Stimulated activated memory B cell treated with anti-CD40 and anti-IgM and Interleukin-4, amounts not matched to agents 10 μg/mL and 1 μg/mL and 100 μg/mL, for 72 hours (primary cell): ENCODE data around the gene AHI1.
A peak's percentile ranks its signal among the peaks of the same experiment; 100 is the strongest.

ENCODE experiments used
- ATAC-seq: fragments of 150-1000 bp; cut with Tn5 transposase; 2 replicates; pipeline ENCODE4 v1.10.0; 2021
- H3K27ac Mint-ChIP-seq: one replicate; pipeline ENCODE4 v1.8.0; 2022; ENCODE audit warnings: mild to moderate bottlenecking, mixed read lengths
- H3K27me3 Mint-ChIP-seq: one replicate; pipeline ENCODE4 v1.8.0; 2022; ENCODE audit warnings: mixed read lengths
- H3K36me3 Mint-ChIP-seq: one replicate; pipeline ENCODE4 v1.8.0; 2022; ENCODE audit warnings: mixed read lengths
- H3K4me1 Mint-ChIP-seq: one replicate; pipeline ENCODE4 v1.8.0; 2022; ENCODE audit warnings: mixed read lengths
- H3K4me3 Mint-ChIP-seq: one replicate; pipeline ENCODE4 v1.8.0; 2022; ENCODE audit warnings: mild to moderate bottlenecking, moderate library complexity, mixed read lengths
- H3K9me3 Mint-ChIP-seq: one replicate; pipeline ENCODE4 v1.8.0; 2022; ENCODE audit warnings: mixed read lengths

Gene AHI1

DNA sequence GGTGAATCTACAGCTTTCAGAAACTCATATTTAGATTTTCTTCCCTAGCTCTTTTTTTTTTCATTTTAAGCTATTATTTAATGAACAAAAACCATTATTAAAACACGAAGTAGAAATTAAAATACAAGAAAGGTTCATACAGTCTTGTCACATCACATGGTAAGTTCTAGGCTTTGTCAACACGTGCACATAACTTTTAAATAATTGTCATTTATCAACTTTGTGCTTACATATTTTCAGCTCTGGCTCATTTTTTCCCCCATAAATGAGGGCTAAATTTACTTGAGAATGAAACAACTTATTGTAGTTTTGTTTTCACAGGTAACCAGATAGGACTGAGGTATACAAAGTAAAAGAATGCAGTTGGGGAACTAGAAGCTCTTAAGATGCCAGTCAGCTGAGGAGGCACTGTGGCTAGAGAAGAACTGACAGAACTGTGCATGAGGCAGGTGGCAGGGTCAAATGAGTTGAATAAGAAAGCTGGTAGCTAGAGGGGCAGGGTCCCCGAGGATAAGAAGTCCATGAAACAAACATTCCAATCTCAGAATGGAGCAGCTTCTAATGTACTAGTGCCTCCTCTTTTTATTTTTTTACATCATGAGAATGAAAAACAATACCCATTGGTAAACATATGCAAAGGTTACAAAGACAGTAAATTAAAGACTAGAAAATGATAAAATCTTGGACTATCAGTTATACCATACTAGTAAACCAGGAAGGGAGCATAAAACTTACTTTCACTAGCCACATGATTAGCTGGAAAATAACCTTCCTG lies 174.9 kb downstream of the AHI1 start:
- no peak overlapping the region for H3K4me3 Mint-ChIP-seq
- H3K27ac Mint-ChIP-seq = no peak overlapping the region
- H3K4me1 Mint-ChIP-seq = peaks cover 9% of the 10 kb centered on the region
- H3K36me3 Mint-ChIP-seq = peaks cover 13% of the 10 kb centered on the region
- H3K9me3 Mint-ChIP-seq = no peaks in the 10 kb centered on the region
- H3K27me3 Mint-ChIP-seq = no peaks in the 10 kb centered on the region
- no peak for ATAC-seq

DNA sequence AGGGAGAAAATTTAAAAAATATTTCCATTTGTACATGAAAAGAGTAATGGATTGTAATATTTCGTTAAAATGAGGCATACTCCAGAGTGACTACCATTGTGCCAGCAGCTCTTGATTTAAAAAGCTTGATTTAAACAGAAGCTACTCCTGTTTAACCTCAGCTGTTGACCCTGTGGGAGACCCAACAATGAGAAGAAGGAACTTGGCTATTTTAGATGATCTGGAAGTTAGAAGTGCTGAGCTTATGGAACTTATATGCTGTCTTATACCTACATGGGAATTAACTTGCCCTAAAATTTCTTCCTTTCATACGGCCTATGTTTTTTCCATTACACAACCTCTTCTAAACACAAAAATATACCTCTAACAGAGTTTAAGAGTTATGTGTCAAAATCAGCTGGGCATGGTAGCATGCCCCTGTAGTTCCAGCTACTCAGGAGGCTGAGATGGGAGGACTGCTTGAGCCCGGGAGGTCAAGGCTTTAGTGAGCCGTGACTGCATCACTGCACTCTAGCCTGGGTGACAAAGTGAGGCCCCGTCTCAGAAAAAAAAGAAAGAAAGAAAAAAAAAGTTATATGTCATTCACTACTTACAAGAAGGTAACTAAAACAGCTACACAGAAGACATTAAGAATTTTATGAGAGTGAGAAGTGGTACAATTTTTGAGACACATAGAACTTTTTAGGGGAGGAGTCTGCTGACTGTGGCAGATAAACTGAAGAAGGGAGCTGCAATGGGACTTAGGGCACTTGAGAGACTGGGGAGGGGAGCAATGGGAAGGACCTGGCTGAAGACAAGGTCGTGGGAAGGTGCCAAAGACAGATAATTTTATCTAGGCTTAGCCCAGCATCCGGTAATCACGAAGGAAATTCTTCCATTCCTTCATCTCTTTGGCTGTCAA lies 176.6 kb downstream of the AHI1 start:
- peaks cover 29% of the 10 kb centered on the region for H3K36me3 Mint-ChIP-seq
- H3K27ac Mint-ChIP-seq = no peak overlapping the region
- no peaks in the 10 kb centered on the region for H3K9me3 Mint-ChIP-seq
- ATAC-seq = no peak
- H3K4me3 Mint-ChIP-seq = no peak overlapping the region
- no peaks in the 10 kb centered on the region for H3K27me3 Mint-ChIP-seq
- H3K4me1 Mint-ChIP-seq = peaks cover 9% of the 10 kb centered on the region

DNA sequence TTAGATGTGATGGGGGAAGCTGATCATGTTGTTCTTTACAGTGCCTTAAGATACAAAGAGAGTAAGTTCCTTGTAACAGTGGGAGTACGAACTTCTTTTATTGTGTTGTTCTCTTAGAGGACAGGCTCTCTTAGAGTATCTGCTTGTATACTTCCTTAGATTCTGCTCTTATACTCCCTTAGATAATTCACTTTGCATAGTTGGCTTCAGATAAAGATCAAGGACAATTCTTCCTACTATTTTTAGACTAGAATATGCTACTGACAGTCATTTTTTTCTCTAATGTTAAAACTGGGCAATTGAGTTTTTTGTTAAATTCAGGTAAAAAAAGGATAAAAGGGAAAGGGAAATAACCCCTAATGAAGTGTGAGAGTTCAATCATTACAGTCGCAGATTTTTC lies 177.7 kb downstream of the AHI1 start:
- Mint-ChIP-seq H3K27me3 (no peaks in the 10 kb centered on the region), H3K27ac (no peak overlapping the region), H3K36me3 (peaks cover 40% of the 10 kb centered on the region), H3K4me1 (peaks cover 9% of the 10 kb centered on the region), H3K4me3 (no peak overlapping the region), H3K9me3 (no peaks in the 10 kb centered on the region)
- ATAC-seq = no peak

DNA sequence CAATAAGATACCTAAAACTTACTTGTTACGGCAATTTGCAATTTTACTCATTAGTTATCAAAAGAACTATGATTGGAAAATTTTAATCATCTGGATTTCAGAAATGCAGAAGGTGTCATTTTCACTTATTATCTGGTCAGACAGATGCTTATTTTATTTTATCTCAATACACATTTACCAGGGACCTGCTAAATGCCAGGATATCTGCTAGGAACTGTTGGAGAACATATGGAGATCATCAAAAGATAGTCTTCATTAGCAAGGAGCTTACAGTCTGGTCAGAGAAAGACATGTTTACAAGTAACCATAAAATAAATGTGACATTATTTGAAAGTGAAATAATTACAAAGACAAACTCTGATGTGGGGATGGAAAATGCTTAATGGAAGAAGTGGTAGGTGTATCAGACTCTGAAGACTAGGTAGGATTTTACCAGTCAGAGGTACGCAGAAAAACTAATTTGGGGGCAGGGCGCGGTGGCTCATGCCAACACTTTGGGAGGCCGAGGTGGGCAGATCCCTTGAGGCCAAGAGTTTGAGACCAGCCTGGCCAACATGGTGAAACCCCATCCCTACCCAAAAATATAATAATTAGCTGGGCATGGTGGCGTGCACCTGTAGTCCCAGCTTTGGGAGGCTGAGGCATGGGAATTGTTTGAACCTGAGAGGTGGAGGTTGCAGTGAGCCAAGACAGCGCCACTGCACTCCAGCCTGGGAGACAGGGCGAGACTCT lies 178.6 kb downstream of the AHI1 start:
- no peak for ATAC-seq
- Mint-ChIP-seq H3K4me3 (no peak overlapping the region), H3K9me3 (no peaks in the 10 kb centered on the region), H3K4me1 (peaks cover 9% of the 10 kb centered on the region), H3K27ac (no peak overlapping the region), H3K27me3 (no peaks in the 10 kb centered on the region), H3K36me3 (peaks cover 40% of the 10 kb centered on the region)

GRCh38 chr6:135314543-135314942 lies 183.0 kb downstream of the AHI1 start:
- Mint-ChIP-seq H3K27me3 (no peaks in the 10 kb centered on the region), H3K27ac (no peak overlapping the region), H3K4me1 (no peaks in the 10 kb centered on the region), H3K4me3 (no peak overlapping the region), H3K9me3 (no peaks in the 10 kb centered on the region), H3K36me3 (peaks cover 46% of the 10 kb centered on the region)
- ATAC-seq = peak; percentile 53

GRCh38 chr6:135311446-135312200 lies 185.9 kb downstream of the AHI1 start:
- no peak for ATAC-seq
- Mint-ChIP-seq H3K36me3 (peaks cover 38% of the 10 kb centered on the region), H3K4me1 (no peaks in the 10 kb centered on the region), H3K9me3 (no peaks in the 10 kb centered on the region), H3K4me3 (no peak overlapping the region), H3K27me3 (no peaks in the 10 kb centered on the region), H3K27ac (no peak overlapping the region)

DNA sequence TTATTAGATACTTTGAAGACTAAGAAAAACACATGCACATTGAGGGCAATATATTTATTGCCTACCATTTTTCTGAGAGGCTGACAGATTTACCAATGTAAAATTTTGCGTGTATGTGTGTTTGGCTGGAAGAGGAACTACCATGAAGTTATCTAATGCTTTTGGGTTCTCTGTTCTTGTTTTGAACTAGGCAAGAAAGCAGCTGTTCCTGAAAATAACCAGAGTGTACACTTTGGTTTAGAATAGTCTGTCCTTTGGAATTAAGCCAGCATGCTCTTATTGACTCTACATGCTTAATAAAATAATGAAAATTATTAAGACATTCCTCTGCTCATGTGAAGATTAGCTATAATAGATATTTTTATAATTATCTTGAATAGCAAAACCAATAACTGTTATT lies 187.2 kb downstream of the AHI1 start:
- Mint-ChIP-seq H3K27ac (no peak overlapping the region), H3K27me3 (no peaks in the 10 kb centered on the region), H3K36me3 (peaks cover 31% of the 10 kb centered on the region), H3K9me3 (no peaks in the 10 kb centered on the region), H3K4me3 (no peak overlapping the region), H3K4me1 (no peaks in the 10 kb centered on the region)
- ATAC-seq = no peak

DNA sequence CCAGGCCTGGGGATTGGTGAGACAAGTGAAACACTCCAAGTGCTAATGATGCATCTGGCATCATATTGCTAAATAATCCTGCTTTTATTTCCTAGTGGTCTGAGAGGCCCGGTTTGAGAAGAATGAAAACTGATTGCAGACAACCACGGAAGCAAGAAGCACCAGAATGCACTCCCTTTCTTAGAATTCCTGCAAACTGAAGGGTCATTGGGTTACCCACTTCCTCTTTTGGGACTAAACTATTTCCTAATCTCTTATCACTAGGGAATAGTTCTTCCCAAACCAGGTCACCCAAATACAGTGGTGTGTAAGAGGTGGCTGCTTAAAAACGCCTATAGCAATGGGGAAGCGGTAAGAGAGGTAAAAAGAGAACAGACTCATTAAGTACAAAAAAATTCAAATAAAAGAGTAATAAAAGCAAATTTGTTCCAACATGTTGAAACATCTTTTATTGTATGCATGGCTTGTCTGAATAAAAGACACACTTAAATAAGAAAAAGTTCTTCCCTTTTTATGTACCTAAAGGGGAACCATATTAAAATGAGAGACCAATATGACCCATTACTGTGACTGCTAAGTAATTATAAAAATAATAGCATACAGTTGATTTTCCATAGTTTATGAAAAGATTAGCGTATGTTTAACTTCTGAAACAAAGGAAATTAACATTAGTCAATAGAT lies 190.7 kb downstream of the AHI1 start:
- Mint-ChIP-seq H3K27ac (no peak overlapping the region), H3K4me3 (no peak overlapping the region), H3K27me3 (no peaks in the 10 kb centered on the region), H3K36me3 (peaks cover 34% of the 10 kb centered on the region), H3K4me1 (no peaks in the 10 kb centered on the region), H3K9me3 (no peaks in the 10 kb centered on the region)
- ATAC-seq = no peak

- Mint-ChIP-seq H3K4me1 (no peaks in the 10 kb centered on the region), H3K4me3 (no peak overlapping the region), H3K36me3 (peaks cover 40% of the 10 kb centered on the region), H3K9me3 (no peaks in the 10 kb centered on the region), H3K27ac (no peak overlapping the region), H3K27me3 (no peaks in the 10 kb centered on the region)
- no peak for ATAC-seq
Measured at GRCh38 chr6:135306166-135306565, 191.4 kb downstream of the AHI1 start.

GRCh38 chr6:135305684-135306083 lies 191.9 kb downstream of the AHI1 start:
- no peak for ATAC-seq
- Mint-ChIP-seq H3K9me3 (no peaks in the 10 kb centered on the region), H3K4me1 (no peaks in the 10 kb centered on the region), H3K27ac (no peak overlapping the region), H3K27me3 (no peaks in the 10 kb centered on the region), H3K4me3 (no peak overlapping the region), H3K36me3 (peaks cover 40% of the 10 kb centered on the region)

GRCh38 chr6:135304883-135305282 lies 192.7 kb downstream of the AHI1 start:
- ATAC-seq = no peak
- Mint-ChIP-seq H3K9me3 (no peaks in the 10 kb centered on the region), H3K27me3 (no peaks in the 10 kb centered on the region), H3K4me3 (no peak overlapping the region), H3K27ac (no peak overlapping the region), H3K4me1 (no peaks in the 10 kb centered on the region), H3K36me3 (peaks cover 40% of the 10 kb centered on the region)

- no peaks in the 10 kb centered on the region for H3K27me3 Mint-ChIP-seq
- H3K4me1 Mint-ChIP-seq = no peaks in the 10 kb centered on the region
- peaks cover 3% of the 10 kb centered on the region for H3K9me3 Mint-ChIP-seq
- H3K36me3 Mint-ChIP-seq = peaks cover 41% of the 10 kb centered on the region
- H3K27ac Mint-ChIP-seq = no peak overlapping the region
- H3K4me3 Mint-ChIP-seq = no peak overlapping the region
- no peak for ATAC-seq
Measured at GRCh38 chr6:135301304-135301703, 196.2 kb downstream of the AHI1 start.

DNA sequence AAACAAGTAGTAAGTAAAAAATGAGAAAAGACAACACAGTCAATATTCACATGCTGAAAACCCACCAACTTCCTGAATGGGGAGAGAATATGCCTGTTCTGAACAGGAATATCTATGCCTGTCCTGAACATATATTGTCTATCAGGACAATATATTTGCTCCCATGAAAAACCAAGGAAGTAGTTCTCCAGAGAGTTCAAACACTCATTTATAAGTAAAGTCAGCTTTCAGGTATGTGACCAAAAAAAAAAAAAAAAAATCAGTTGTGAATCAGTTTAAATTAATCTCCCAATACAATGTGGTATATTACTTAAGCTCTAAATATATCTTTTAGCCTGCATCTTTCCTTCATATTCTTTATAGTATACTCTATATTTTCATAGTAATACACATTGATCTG lies 197.0 kb downstream of the AHI1 start:
- peaks cover 4% of the 10 kb centered on the region for H3K9me3 Mint-ChIP-seq

DNA sequence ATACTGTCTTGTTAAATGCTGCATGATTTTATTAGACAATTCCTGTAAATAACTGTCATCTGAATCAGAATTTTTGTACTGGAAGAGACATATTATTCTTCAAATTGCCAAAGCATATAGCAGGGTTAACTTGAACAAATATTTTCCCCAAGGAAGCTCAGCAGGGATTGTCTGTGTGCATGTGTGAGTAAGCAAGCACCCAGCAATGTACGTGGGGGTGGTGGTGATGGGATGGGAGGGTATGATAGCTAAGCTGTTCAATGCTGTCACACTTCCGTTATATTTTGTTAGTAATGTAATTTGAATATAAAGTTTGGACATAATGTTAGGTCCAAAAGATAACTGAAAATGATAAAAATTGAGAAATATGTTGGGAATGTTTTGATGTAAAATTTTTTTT lies 198.3 kb downstream of the AHI1 start:
- peaks cover 7% of the 10 kb centered on the region for H3K9me3 Mint-ChIP-seq
- ATAC-seq = no peak
- no peak overlapping the region for H3K4me3 Mint-ChIP-seq
- no peaks in the 10 kb centered on the region for H3K4me1 Mint-ChIP-seq
- H3K27me3 Mint-ChIP-seq = no peaks in the 10 kb centered on the region
- H3K36me3 Mint-ChIP-seq = peaks cover 35% of the 10 kb centered on the region
- no peak overlapping the region for H3K27ac Mint-ChIP-seq

More for the DNA sequence above, 197.0 kb downstream of the AHI1 start:
- no peak for ATAC-seq
- H3K4me3 Mint-ChIP-seq = no peak overlapping the region
- H3K36me3 Mint-ChIP-seq = peaks cover 39% of the 10 kb centered on the region
- H3K27ac Mint-ChIP-seq = no peak overlapping the region
- H3K4me1 Mint-ChIP-seq = no peaks in the 10 kb centered on the region
- no peaks in the 10 kb centered on the region for H3K27me3 Mint-ChIP-seq
